HG03354 (cell line): Measurements from ENCODE around the gene ANXA4.

Source experiments
- ATAC-seq: cut with Tn5 transposase; IDR thresholded peaks from one replicate; pipeline ENCODE4 v1.9.1; 2021; ENCODE audit warnings: mild to moderate bottlenecking; ENCODE audit not compliant: unreplicated experiment, poor library complexity, severe bottlenecking

ANXA4 gene

DNA sequence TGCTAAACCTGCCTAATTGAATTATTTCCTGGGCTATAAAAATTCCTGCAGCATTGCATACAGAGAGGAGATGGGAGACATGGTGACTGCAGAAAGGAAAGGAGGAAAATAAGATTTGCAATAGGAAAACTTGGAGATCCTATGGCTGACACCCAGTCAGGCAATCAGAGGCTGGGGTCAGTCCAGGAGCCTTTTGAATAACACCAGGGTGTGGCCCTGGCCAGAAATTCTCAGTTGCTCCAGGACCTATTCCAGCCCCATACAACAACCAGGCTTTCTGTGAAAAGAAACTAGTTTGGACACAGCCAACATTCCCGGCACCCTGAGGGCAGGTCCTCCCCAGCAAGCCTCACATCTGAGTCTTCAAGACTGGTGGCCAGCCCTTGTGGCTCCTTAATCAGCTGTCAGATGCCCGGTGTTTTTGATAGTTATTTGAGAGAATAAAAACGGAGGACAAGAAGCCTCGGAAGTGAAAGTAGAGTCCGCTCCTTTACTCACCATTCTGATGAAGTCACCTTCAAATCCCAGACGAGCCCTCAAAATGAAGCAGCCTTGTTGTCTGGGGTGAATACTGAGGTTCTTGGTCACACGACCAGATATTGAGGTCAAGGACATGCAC, 56.5 kb downstream of the ANXA4 start:
- ATAC-seq = no peak

DNA sequence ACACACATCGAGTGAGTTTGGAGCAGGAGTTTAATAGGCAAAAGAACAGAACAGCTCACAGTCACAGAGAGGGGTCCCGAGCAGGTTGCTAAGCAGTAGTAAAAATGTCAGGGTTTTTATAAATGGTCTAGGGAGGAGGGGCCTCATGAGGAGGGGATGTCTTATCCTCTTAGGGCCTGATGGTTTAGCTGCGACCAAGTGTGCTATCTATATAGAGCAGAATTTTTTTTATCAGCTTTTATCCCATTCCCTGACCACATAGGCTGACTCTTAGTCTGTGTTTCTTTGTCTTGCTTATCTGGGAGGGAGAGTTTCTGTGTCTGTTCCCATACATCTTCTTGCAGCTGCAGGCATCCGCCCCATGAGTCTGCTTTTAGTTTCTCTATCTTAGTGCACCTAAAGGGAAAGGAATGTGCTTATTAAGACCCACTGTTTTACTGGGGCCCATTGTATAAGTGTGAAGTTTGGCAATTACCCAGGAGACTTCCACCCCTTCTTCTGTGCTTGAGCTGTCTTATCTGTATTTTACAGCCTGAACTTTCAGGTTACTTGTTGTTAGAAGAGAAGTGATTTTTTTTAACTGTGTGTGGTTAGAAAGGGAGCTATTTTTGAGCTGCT, 57.1 kb downstream of the ANXA4 start:
- no peak for ATAC-seq

DNA sequence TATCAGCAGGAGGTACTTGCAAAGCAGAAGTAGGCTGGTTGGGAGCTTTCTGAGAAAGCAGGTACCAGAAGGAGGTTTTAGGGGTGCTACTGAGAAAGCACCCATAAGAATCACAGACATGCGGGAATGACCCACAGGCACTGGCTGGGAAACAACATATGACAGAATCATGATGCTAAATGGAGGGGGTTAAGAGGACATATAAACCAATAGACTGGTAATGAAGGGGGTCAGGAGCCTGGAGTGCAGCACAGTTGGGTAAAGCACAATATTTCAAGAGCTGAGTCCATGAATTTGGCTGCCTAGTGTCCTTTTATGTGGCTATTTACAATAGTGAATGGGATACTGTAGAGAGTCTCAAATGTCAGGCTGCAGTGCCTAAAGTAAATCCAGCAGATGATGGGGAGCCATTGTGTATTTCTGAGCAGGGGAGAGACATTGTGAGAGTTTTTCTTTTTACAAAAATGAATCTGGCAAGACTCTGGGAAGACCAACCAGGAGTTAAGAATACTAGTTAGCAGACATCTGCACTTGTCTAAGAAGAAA, 59.9 kb downstream of the ANXA4 start:
- no peak for ATAC-seq

DNA sequence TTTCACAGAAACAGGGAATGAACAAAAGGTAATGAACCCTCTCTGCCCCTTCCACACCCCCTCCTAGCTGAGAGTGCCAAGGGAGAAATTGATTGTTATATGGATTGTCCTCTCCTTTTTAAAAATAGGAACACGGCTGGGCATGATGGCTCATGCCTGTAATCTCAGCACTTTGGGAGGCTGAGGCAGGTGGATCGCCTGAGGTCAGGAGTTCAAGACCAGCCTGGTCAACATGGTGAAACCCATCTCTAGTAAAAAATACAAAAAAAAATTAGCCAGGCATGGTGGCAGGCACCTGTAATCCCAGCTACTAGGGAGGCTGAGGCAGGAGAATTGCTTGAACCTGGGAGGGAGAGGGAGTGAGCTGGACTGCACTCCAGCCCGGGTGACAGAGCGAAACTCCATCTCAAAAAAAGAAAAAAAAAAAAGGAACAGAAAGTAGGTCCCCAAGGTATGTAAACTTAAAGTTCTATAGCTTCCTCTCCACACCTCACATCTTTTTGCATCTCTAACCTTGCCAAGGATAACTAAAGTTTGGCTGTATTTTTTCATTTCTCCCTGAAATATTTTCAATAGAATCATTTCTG, 60.9 kb downstream of the ANXA4 start:
- ATAC-seq = peak; percentile 76

DNA sequence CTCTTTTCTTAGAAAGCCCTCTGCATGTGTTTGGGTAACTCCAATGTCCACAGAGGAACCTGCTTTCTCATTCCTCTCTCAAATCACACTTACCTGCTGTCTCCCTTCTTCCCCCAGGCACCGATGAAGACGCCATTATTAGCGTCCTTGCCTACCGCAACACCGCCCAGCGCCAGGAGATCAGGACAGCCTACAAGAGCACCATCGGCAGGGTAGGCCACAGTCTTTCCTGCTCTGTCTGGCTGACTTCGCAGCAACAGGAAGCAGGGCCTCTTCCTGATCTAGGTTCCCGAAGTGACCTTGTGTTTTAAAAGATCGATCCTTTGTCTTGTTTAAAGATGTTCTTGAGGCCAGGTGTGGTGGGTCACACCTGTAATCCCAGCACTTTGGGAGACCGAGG, 62.5 kb downstream of the ANXA4 start:
- no peak for ATAC-seq

DNA sequence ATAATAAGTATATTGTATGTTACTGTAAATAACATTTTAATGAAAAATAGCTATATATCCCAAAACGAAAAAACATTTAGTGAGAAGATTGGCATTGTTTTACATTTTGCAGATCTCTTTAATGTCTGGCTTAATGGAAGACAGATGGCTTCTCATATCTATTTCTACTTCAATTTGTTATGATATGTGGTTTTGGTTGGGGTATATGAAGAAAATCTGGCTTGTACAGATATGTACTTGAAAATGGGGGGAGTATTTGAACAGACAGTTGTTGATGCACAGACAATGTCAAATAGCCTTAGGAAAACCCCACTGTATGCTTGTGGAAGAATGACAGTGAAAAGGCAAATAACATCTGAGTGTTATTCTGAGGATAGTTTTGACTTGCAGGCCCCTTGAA, 64.0 kb downstream of the ANXA4 start:
- no peak for ATAC-seq

DNA sequence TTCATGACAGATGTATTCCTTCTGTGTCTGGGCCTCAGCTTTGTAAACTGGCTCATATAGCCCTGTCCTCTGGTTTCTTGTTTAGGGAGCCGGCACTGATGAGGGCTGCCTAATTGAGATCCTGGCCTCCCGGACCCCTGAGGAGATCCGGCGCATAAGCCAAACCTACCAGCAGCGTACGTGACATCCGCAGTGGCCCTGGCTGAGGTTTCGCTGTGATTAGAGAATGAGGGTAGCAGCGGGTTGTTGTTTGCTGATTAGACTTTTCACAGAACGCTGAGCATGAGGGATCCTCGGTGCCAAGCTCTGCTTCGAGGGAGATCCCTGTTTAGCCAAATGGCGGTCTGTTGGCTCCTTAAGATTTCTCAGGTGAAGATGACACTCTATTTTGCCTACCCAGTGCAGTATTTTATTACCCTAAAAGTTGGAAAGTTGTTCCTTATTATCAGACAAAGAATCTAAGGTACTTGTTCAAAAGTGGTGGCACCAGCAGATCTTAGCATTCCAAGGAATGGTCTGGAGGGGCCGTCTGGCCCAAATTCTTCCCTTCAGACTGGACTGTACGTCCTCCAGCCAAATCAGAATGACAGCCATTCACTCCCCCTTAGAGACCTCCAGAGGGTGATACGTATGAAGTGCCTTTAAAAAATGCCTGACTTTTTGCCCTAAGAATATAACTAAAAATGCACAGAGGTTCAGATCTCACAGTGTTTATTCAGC, 66.0 kb downstream of the ANXA4 start:
- ATAC-seq = no peak

DNA sequence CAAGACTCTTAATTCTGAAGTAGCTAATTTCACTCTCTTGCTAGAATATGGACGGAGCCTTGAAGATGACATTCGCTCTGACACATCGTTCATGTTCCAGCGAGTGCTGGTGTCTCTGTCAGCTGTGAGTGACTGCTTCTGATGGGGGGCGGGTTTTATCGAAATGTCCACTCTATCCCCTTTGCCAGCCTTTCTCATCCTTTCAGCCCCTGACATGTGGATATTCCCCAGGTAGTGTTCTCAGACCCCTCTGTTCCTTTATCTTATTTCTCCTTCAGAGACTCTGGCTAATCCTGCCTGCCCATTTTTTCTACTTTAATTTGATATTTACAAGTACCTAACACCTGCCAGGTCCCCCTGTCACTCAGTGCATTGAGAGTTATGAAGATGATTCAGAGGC, 68.6 kb downstream of the ANXA4 start:
- ATAC-seq = no peak

DNA sequence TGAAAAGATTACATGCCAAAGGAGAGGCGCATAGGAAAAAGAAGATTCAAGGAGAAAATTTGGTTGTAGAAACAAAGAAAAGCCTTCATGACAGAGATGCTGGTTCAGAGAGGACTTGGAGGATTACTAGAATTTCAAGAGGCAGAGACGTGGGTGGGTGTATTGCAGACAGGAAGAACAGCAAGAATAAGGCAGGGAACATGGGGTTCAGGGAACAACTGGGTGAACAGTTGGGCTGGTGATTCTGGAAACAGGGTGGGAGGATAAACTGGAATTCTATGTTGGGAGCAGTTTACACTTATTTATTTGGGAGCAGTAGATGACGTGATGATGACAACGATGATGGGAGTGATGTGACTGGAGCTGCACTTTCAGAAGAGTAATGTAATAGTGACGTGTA, 69.1 kb downstream of the ANXA4 start:
- ATAC-seq = no peak

DNA sequence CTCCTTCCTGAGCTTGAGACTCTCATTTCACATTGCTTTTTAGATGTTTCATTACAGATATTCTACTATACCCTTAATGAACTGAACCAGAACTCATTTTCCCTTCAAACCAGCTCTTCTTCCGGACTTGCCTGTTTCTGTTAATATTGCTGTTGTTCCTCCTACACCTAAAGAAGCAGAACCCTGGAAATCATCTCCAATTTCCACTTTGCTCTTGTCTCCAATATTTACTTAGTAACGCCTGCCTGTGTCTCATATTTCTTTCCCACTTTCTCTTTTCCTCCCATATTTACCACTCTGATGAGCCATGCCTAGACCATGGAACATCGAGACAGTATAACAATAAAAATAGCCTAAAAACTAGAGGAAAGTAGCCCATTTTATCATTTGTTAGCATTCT, 69.7 kb downstream of the ANXA4 start:
- ATAC-seq = no peak

DNA sequence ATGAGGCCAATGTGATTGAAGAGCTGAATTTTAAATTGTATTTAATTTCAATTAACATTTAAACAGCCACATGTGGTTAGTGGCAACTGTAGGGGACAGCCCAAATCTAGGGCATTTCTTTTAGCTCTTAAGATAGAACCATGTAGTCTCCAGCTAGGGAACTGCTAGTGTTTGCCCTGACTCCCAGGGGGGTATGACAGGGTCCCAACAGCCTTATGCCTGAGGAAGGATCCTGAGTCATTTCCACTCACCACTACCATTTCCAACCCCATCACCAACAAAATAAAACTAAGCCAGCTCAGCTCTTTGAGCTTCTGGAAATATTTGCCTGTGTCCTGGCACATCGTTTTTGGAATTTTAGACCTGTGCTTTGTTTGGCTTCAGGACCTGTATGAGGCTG, 73.8 kb downstream of the ANXA4 start:
- ATAC-seq = no peak

DNA sequence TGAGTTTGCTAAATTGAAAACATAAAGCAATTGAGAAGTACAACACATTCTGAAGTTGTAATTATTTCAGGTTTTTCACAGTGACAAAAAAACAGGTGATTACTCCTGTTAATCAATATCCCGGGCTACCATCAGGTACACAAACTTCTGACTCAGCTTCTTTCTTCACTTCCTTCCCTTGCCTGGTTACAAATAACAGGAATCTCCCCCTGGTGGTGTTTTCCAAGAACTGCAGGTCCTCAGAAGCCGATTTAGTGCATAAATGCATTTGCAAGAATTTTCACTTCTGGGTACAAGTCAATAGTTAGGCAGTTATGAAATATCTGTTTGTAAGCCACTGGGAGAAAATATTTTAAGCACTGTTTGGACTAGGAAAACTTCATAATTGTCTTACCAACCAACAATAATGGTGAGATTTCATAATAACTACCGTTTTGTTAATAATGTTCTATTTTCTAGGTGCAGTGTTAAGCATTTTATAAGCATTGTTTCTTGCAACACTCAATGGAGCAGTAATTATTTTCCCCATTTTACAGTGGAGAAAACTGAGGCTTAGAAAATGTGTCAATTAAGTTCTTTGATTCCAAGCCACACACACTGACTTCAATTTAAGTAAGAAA, 75.1 kb downstream of the ANXA4 start:
- ATAC-seq = peak; percentile 57

DNA sequence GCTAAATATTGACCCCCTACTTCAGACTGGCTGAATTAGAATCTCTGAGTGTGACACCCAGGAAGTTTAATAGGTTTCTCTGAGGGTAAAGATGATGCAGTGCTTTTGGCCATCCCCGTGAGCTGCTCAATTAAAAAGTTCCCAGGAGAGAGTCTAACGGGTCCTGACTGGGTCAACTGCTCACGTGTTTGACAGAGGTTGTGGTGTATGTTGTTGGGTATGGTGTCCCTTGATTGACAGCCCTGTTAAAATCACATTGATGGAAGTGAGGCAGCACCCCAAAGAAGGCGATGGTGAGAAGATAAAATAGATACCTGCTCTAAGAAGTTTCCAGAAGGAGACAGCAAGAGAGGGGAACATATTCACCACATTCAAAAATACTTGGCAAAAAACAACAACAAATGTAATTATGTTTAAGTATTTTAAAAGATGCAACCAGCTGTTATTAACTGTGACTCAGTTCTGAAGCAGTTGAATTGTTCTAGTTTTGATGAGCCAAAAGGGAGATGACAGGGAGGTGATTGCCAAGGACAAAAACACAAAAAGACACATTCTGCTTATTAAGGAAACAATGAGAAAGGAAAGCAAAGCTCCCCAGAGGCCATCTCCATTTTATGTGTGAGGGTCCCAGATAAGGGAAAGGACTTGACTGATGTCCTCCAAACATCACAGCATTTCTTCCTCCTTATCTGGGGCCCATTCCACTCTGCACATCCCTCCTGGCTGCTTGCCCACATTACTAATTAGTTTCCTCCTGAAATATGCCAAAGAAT, 76.0 kb downstream of the ANXA4 start:
- ATAC-seq = no peak

DNA sequence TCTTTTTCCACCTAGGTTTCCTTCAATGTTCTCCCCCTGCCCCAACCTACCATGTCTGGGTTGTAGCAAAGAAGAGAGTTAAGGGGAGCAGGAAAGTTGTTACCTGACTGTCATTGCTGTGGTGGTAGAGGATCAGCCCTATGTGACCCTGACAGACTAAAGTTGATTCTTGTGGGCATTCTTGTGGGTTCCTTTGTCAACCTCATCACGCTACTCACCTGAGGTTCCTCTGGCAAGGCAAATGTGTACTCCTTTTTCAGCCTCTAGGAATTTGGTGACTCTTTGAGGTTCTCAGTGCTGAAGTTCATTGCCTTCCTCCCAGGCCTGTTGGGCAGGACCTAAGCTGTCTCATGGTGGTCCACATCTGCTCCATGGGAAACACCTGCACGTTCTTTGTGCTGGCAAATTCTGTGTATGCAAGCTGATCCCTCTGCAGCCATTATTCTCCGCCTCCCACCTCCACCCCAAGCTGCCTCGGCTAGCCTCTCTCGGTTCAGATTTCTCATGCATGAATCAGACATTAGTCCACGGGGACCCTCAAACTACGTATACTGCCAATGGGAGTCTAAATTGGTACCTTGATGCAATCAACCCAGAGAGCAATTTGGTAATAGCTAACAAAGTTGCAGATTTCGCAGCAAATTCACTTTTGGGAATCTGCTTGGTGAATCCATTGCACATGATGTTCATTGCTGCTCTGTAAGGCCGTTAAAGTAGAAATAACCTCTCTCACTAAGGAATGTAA, 86.0 kb downstream of the ANXA4 start:
- ATAC-seq = no peak

DNA sequence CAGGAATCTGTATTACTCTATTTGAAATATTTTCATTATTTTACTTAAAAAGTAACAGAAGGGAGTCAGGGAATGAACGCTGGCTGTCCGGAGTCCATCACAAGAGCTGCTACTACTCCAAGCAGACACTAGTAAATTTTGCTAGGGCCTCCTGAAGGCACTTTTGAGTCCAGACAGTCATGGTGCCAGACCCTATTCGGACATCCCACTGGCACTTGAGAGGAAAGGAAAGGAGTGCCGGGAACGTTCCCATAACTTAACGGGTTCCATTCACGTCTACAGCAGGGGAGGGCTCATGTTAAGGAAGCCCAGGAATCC, 87.0 kb downstream of the ANXA4 start:
- peak; percentile 6 for ATAC-seq

DNA sequence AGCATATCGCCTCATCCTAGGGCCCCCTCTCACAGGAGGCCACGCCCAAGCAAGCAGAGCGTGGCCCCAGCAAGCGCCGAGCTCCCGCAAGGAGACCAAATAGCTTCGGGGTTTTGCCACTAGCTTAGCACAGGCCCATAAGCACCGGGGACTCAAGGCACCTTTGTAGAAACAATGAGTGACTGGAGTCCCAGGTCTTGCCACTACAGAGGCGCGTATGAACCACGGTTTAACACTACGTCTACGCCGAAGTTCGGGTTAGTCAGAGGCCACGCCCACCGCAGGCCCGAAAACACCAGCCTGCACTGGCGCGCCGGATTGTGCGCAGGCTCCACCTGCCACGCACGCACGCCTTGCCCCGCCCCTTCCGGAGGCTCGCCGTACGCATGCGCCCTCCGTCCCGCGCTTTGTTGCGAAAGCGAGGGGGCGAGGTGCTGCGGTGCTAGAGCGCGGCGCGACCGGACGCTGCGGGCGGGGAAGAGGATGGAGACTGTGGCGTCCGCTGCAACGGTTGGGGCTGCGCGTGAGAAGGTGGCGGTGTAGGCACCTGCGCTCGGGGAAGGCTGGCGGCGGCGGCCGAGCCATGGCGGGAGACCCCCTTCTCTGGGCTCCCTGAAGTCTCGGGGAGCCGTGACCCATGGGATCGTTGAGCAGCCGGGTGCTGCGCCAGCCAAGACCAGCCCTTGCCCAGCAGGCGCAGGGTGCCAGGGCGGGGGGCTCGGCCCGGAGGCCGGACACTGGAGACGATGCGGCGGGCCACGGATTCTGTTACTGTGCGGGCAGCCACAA, 87.5 kb downstream of the ANXA4 start, which contains the start of gene GMCL1:
Gene GMCL1 (plus strand): TSS at position 405 of the 789 bp plus-strand sequence. CDS start 233 bp downstream, at position 638.
- ATAC-seq = peak; percentile 87

DNA sequence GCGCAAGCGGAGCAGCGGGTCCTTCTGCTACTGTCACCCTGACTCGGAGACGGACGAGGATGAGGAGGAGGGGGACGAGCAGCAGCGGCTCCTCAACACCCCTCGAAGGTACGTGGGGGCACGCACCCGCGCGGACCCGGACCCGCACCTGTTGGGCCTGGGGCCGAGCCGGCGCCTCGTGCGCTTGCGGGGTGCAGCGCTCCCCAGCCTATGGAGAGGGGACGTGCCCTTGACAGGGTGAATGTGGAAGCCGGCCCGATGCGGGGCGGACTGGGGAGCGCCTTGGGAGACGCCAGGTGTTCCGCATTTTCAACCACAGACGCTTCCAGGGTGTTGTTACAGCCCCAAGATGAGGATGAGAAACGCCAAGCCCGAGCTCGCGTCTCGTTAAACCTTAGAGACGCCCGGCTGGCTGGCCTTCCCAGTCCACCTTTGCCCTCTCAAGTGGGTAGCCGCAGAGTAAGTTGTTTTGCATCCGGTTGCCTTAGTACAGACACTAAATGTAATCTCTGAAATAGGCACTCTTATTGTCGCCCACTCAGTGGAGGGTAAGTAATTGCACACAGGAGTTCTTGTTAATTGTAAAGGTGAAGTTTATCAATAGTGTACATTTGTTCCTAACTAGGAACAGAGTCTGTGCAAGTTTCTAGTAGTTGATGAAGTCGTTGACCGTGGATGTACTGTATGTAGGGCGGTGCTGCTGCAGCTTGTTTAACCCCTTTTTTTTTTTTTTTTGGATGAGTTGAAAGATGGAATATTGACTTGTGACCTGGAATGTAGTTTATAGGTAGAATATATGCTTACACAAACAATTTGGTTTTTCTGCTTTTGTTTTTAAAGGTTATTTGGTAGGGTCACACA, 88.3 kb downstream of the ANXA4 start:
- peak; percentile 32 for ATAC-seq
